GM19099 (cell line): ENCODE data around the gene DHDH.

Experiments used
- POLR2A ChIP-seq: IDR thresholded peaks from 3 replicates; pipeline ENCODE4 v1.6.1; 2011; ENCODE audit warnings: low read depth; ENCODE audit not compliant: insufficient read length; ENCODE audit errors: extremely low read depth

Gene DHDH

GRCh38 chr19:48933382-48933932 is at the start of gene DHDH:
DHDH (plus strand) TSS chr19:48933699; CDS start chr19:48933722, 23 bp downstream.
- no peak for TF ChIP-seq POLR2A

DNA sequence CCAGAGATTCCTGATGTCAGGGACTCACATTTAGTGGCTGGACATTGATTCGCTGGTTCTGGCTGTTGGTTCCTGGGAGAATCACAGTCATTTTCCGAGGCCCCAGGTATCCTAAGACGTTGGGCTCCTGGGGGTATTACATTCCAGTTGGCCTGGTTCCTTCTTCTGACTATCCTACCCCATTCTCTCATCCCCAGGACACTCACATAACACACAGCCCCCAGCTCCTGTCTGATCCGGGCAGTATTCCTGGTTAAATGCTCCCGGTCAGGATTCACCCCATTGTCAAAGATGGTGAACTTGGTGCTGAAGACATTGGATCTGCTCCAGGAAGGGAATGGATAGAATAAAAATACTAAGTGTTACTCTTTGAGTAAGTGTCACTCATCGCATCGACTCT is 49.8 kb upstream of the DHDH start:
- TF ChIP-seq POLR2A, result no peak

DNA sequence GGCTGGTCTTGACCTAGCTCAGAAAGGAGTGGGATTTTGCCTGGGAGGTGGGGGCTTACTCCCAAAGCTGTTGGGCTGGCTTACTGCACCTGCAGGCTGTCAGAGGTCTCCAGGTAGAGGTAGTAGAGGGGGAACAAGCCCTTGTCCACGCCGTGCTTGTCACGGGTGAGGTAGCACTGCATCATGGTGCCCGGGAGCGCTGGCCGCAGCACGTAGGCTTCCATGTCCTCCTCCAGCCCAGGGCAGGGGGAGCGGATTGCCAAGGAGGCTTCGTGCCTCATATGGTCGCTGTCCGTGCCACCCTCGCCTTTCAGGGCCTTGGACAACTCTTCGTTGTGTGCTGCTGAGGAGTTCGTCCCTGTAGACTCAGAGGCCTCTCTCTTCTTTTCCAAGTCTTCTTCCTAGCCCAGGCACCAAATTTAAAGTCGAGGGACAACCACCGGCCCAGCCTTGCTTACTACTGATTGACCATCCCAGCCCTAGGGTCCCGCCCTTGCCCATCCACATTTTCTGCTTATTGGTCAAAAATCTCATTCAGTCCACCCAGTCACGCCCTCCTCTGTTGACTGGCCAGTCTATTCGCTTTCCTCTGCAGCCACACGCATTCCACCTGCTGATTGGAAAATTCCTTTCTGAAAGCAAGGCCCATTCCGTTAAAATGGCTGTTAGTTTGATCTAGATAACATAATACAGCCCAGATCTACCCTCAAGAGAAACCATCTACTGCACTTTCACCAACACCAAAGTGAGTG is 45.5 kb upstream of the DHDH start:
- TF ChIP-seq POLR2A, result no peak

- TF ChIP-seq POLR2A, result no peak
These were observed 42.9 kb upstream of the DHDH start for GRCh38 chr19:48890551-48890950.

DNA sequence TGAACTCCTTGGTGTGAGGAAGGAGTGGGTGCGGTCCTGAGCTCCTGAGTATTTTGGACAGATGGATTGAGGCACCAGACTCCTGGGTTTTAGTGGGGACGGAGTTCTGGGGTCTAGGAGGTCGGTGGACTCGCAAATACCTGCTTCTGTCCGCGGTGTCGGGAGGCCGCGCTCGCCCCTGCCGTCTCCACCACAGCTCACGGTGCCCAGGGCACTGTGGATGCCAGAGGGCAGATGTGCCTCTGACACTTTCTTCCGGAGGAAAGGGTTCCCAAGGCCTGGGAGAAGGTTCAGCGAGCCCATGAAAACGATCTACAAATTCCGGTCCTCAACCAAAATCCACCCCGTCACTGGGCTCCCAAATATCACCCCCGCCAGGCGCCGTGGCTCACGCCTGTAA is 38.3 kb upstream of the DHDH start:
- TF ChIP-seq POLR2A, result no peak

GRCh38 chr19:48896191-48896720 is 37.2 kb upstream of the DHDH start:
- no peak for TF ChIP-seq POLR2A

DNA sequence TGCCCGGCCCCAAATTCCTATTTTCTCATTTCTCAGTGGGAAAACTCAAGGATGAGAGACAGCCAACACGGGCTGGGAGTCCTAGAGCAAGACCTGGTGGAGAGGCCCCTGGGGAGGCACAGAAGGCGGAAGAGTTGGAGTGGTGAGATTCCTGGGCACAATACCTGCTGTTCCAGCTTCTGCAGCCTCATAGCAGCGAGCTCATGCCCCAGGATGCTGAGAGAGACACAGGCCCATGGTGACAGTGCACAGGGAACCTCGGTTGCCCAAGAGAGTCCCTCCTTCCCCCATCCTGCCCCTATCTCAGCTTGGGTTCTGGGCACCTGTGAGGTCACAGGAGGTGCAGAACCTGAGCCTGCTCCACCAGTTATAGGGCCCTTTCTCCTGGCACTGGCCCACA is 36.3 kb upstream of the DHDH start:
- no peak for TF ChIP-seq POLR2A

DNA sequence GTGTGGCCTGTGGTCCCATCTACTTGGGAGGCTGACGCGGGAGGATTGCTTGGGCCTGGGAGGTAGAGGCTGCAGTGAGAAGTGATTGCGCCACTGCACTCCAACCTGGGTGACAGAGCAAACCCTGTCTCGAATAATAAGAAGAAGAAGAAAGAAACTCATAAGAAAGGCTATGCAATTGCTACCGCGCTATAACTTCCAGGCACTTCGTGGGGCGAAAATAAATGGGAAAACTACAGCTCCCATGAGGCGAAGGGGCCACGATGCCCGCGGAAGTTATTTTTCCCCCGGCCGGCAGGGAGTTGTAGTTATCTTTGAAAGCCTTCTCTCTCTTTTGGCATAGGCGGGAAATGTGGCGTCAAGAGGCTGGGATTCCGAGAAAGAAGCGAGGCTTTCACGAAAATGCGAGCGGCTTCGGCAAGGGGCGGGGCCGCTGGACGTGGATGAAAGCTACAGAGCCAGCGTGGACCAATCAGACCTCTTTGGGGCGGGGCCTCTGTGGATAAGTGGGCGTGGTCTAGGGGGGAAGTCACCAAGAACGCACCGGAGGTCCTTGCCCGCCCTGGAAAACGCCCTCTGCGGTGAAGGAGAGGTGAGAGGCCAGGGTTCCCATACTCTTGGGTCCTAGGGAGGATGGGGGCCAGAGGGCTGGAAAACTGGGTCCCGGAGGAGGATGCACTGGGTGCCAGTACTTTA is 33.6 kb upstream of the DHDH start, which contains the start of gene NUCB1:
TSS of gene NUCB1 (plus strand) at position 532 of the 696 bp plus-strand sequence. CDS start 485 bp downstream, outside the sequence.
- peak; percentile 57 for TF ChIP-seq POLR2A

- TF ChIP-seq POLR2A, result no peak
These were observed 32.8 kb upstream of the DHDH start for GRCh38 chr19:48900477-48901406.

DNA sequence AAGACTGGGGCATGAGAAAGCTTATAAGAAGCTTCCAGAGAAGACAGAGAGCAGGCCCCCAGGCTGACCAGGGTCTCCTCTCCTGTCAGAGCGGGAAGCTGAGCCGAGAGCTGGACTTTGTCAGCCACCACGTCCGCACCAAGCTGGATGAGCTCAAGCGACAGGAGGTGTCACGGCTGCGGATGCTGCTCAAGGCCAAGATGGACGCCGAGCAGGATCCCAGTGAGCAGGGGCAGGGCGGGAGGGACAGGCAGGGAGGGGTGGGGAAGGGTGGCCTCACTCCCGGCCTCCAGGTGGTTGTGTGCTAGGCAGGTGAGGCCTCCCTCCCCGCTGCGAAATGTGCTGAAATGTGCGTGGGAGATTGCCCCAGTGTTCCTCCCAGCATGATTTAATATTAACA is 27.8 kb upstream of the DHDH start:
- TF ChIP-seq POLR2A, result no peak

DNA sequence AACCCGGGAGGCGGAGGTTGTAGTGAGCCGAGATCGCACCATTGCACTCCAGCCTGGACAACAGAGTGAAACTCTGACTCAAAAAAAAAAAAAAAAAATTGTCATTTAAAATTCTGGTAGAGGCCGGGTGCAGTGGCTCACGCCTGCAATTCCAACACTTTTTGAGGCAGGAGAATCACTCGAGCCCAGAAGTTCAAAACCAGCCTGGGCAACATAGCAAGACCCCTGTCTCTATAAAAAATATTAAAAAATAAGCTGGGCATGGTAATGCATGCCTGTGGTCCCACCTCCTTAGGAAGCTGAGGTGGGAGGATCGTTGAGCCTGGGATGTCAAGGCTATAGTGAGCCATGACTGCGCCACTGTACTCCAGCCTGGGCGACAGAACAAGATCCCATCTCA is 27.2 kb upstream of the DHDH start:
- no peak for TF ChIP-seq POLR2A

DNA sequence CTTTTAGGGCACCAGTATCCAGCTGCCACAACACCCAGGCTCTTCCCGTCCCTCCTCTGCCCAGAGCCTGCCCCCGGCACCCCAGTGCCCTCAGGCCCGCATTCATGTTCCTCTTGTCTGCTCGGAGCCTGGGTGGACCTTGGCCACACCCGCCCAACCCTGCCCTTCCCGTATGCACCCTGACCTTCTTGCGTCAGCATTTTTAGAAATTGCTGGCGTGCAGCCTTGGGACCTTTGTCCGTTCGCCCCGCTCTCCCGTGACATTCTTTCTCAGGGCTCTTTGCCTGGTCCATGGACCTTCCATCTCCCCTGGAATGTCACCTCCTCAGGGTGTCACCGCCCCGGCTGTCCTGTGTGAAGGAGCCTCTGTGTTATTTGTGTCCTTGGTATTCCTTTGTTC is 25.8 kb upstream of the DHDH start:
- no peak for TF ChIP-seq POLR2A

DNA sequence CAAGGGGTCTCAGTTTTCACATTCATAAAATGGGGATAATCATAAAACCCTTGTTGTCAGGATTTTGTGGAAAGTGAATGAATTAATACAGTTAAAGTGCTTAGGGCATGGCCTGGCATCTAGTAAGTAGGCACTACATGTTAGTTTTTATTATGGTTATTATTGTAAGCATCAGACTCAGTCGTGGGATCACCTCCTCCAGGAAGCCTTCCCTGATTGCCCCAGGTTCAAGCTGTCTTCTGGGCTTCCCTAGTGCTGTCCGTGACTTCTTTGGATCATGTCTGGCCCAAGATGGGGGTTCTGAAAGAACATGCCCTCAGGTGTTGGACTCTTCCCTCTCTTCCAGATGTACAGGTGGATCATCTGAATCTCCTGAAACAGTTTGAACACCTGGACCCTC is 22.7 kb upstream of the DHDH start:
- TF ChIP-seq POLR2A, result no peak

GRCh38 chr19:48913114-48913889 is 20.2 kb upstream of the DHDH start:
- no peak for TF ChIP-seq POLR2A

DNA sequence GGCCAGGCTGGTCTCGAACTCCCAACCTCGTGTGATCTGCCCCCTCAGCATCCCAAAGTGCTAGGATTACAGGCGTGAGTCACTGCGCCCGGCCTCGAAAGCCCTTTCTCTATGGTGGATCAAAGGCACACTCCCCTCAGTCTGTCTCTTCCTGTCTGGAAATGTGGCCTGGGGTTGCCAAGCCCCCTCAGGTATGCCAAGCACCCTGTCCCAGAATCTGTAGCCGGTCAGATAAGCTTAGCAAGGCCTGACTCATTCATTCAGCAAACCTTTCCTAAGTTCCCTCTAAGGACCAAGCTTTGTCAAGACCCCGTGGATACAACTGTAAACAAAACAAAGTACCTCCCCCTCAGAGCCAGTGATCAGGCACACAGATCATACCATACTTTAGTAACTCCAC is 19.3 kb upstream of the DHDH start:
- TF ChIP-seq POLR2A, result no peak

GRCh38 chr19:48915757-48916156 is 17.7 kb upstream of the DHDH start:
- no peak for TF ChIP-seq POLR2A
